HEK293T (cell line): ENCODE results near the gene MAD1L1.

Experiments
- CTCF ChIA-PET: fragments of 350-600 bp; formaldehyde crosslinking; extraction: SDS; loops from one replicate; lab custom pipeline; 2021; ENCODE audit warnings: antibody characterized with exemption, inconsistent platforms; lab: Yijun Ruan, JAX
- POLR2A ChIA-PET: fragments of 350-600 bp; formaldehyde crosslinking; extraction: SDS; loops from one replicate; lab custom pipeline; 2020; ENCODE audit warnings: antibody characterized with exemption, inconsistent platforms; lab: Yijun Ruan, JAX
- DNase-seq: peaks from one replicate; pipeline ENCODE4 v3.0.0; 2012; ENCODE audit warnings: mixed read lengths; ENCODE audit errors: extremely low spot score
- ARNT ChIP-seq: fragments of 450-650 bp; IDR thresholded peaks from 2 replicates; pipeline ENCODE4 v1.6.1; 2017; ENCODE audit warnings: mild to moderate bottlenecking
- BHLHE40 ChIP-seq: fragments of 450-650 bp; IDR thresholded peaks from 2 replicates; pipeline ENCODE4 v1.6.1; 2016; ENCODE audit warnings: mild to moderate bottlenecking, moderate library complexity, borderline replicate concordance
- CTBP1 ChIP-seq: fragments of 450-650 bp; IDR thresholded peaks from 2 replicates; pipeline ENCODE4 v1.6.1; 2016; ENCODE audit warnings: borderline replicate concordance
- ELF4 ChIP-seq: fragments of 450-650 bp; IDR thresholded peaks from 2 replicates; pipeline ENCODE4 v1.6.1; 2017; ENCODE audit warnings: antibody characterized with exemption
- FOXA1 ChIP-seq: fragments of 450-650 bp; IDR thresholded peaks from 2 replicates; pipeline ENCODE4 v1.6.1; 2016; ENCODE audit warnings: mild to moderate bottlenecking
- FOXK2 ChIP-seq: fragments of 450-650 bp; IDR thresholded peaks from 2 replicates; pipeline ENCODE4 v1.6.1; 2016; ENCODE audit warnings: mild to moderate bottlenecking
- FOXM1 ChIP-seq: fragments of 450-650 bp; IDR thresholded peaks from 2 replicates; pipeline ENCODE4 v1.6.1; 2017; ENCODE audit warnings: mild to moderate bottlenecking, borderline replicate concordance
- HDGF ChIP-seq: fragments of 450-650 bp; IDR thresholded peaks from 2 replicates; pipeline ENCODE4 v1.6.1; 2017; ENCODE audit warnings: antibody characterized with exemption, borderline replicate concordance
- L3MBTL2 ChIP-seq: fragments of 450-650 bp; conservative IDR thresholded peaks from 2 replicates; pipeline ENCODE4 v1.6.1; 2016; ENCODE audit warnings: mild to moderate bottlenecking
- LEF1 ChIP-seq: fragments of 450-650 bp; IDR thresholded peaks from 2 replicates; pipeline ENCODE4 v1.6.1; 2017; ENCODE audit warnings: mild to moderate bottlenecking, borderline replicate concordance
- NFRKB ChIP-seq: fragments of 450-650 bp; IDR thresholded peaks from 2 replicates; pipeline ENCODE4 v1.6.1; 2016; ENCODE audit warnings: mild to moderate bottlenecking, moderate library complexity
- PKNOX1 ChIP-seq: fragments of 450-650 bp; IDR thresholded peaks from 2 replicates; pipeline ENCODE4 v1.6.1; 2016
- SP1 ChIP-seq: fragments of 450-650 bp; IDR thresholded peaks from 2 replicates; pipeline ENCODE4 v1.6.1; 2017
- SUZ12 ChIP-seq: fragments of 450-650 bp; IDR thresholded peaks from 2 replicates; pipeline ENCODE4 v1.6.1; 2016; ENCODE audit warnings: mild to moderate bottlenecking
- TARDBP ChIP-seq: fragments of 450-650 bp; IDR thresholded peaks from 2 replicates; pipeline ENCODE4 v1.6.1; 2016
- ZNF384 ChIP-seq: fragments of 450-650 bp; IDR thresholded peaks from 2 replicates; pipeline ENCODE4 v1.6.1; 2016

The MAD1L1 gene

GRCh38 chr7:2114926-2115759 lies 117.6 kb downstream of the MAD1L1 start:
- DNase-seq = no peak
- TF ChIP-seq SUZ12 (no peak), NFRKB (no peak)
- ChIA-PET POLR2A (no interaction called here), CTCF (no interaction called here)

GRCh38 chr7:2114052-2114451 lies 118.7 kb downstream of the MAD1L1 start:
- no peak for DNase-seq
- POLR2A ChIA-PET = no interaction called here
- TF ChIP-seq CTBP1 (no peak), ZNF384 (no peak), FOXA1 (no peak), FOXM1 (no peak), ELF4 (no peak), TARDBP (no peak), L3MBTL2 (no peak), HDGF (no peak), SP1 (no peak), SUZ12 (no peak), LEF1 (no peak), PKNOX1 (no peak), NFRKB (no peak), BHLHE40 (no peak), FOXK2 (no peak), ARNT (no peak)

GRCh38 chr7:2112261-2113198 lies 120.2 kb downstream of the MAD1L1 start:
- no peak for DNase-seq
- ChIA-PET POLR2A (no interaction called here), CTCF (no interaction called here)
- TF ChIP-seq BHLHE40 (no peak), L3MBTL2 (no peak), ELF4 (no peak), HDGF (no peak), FOXA1 (no peak), SP1 (no peak), FOXK2 (no peak), FOXM1 (no peak), NFRKB (no peak), TARDBP (no peak), LEF1 (no peak), ARNT (no peak), CTBP1 (no peak), SUZ12 (no peak), PKNOX1 (no peak), ZNF384 (no peak)

More at GRCh38 chr7:2114052-2114451, 118.7 kb downstream of the MAD1L1 start:
- CTCF ChIA-PET = no interaction called here

- TF ChIP-seq FOXA1 (no peak), NFRKB (no peak), CTBP1 (no peak), L3MBTL2 (no peak), ARNT (no peak), PKNOX1 (no peak), FOXK2 (no peak), SP1 (no peak), SUZ12 (no peak), TARDBP (no peak), ZNF384 (no peak), ELF4 (no peak), FOXM1 (no peak), HDGF (no peak), LEF1 (no peak), BHLHE40 (no peak)
- CTCF ChIA-PET = no interaction called here
- POLR2A ChIA-PET = no interaction called here
- DNase-seq = no peak
These were observed 121.2 kb downstream of the MAD1L1 start for GRCh38 chr7:2111568-2111967.

- DNase-seq = no peak
- TF ChIP-seq NFRKB = no peak
- TF ChIP-seq FOXM1 = no peak
- TF ChIP-seq LEF1 = no peak
- no peak for TF ChIP-seq ARNT
- no peak for TF ChIP-seq L3MBTL2
- no peak for TF ChIP-seq CTBP1
- TF ChIP-seq SP1 = no peak
- TF ChIP-seq ZNF384 = no peak
- TF ChIP-seq TARDBP = no peak
- TF ChIP-seq ELF4 = no peak
- no peak for TF ChIP-seq BHLHE40
- TF ChIP-seq HDGF = no peak
- TF ChIP-seq FOXK2 = no peak
- no peak for TF ChIP-seq PKNOX1
- TF ChIP-seq FOXA1 = no peak
- no peak for TF ChIP-seq SUZ12
- CTCF ChIA-PET = no interaction called here
- POLR2A ChIA-PET = no interaction called here
These were observed 121.9 kb downstream of the MAD1L1 start for GRCh38 chr7:2110610-2111396.
